ENCODE data around the gene TOB2. TPM values are rescaled to one million over a fixed set of nuclear protein-coding genes. Genes with fewer than 3 reads are reported as not detected.

TOB2 gene, protein sequence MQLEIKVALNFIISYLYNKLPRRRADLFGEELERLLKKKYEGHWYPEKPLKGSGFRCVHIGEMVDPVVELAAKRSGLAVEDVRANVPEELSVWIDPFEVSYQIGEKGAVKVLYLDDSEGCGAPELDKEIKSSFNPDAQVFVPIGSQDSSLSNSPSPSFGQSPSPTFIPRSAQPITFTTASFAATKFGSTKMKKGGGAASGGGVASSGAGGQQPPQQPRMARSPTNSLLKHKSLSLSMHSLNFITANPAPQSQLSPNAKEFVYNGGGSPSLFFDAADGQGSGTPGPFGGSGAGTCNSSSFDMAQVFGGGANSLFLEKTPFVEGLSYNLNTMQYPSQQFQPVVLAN
- 23.7 and 49.0 TPM in 2 replicates for total RNA-seq

GRCh38 chr22:41446639-41447434 lies at the start of gene TOB2:
Gene TOB2, minus strand, starts transcription at chr22:41446801. Its CDS starts 9,456 bp downstream, at chr22:41437345.

GRCh38 chr22:41468381-41469217 lies 22.0 kb upstream of the TOB2 start, which contains the start of the genes ACO2 and PHF5A:
Gene ACO2, plus strand, starts transcription at chr22:41469117. Its CDS starts 30 bp downstream, at chr22:41469147.
Gene PHF5A, minus strand, starts transcription at chr22:41468692. Its CDS starts 39 bp downstream, at chr22:41468653.

Other genes with a start within 250 kb of the TOB2 start
- 25.1 and 25.6 TPM in 2 replicates for gene L3MBTL2, start 241.5 kb downstream of the TOB2 start, total RNA-seq
- 0.73 and 5.0 TPM in 2 replicates for gene CHADL, start 205.9 kb downstream of the TOB2 start, total RNA-seq
- 62.0 and 67.6 TPM in 2 replicates for gene RANGAP1, start 160.6 kb downstream of the TOB2 start, total RNA-seq
- 39.6 and 86.8 TPM in 2 replicates for gene ZC3H7B, start 145.3 kb downstream of the TOB2 start, total RNA-seq
- gene TEF, start 64.9 kb downstream of the TOB2 start, total RNA-seq = 9.5 and 21.8 TPM in 2 replicates
- gene PHF5A, start 21.9 kb upstream of the TOB2 start, total RNA-seq = 54.7 and 68.1 TPM in 2 replicates
- gene ACO2, start 22.3 kb upstream of the TOB2 start, total RNA-seq = 68.7 and 93.6 TPM in 2 replicates
- gene POLR3H, start 97.7 kb upstream of the TOB2 start, total RNA-seq = 25.7 and 28.6 TPM in 2 replicates
- 20.5 and 30.9 TPM in 2 replicates for gene CSDC2, start 114.2 kb upstream of the TOB2 start, total RNA-seq
- gene PMM1, start 143.0 kb upstream of the TOB2 start, total RNA-seq = 34.4 and 45.1 TPM in 2 replicates
- 11.3 and 13.4 TPM in 2 replicates for gene DESI1, start 174.2 kb upstream of the TOB2 start, total RNA-seq
- 298 and 490 TPM in 2 replicates for gene XRCC6, start 174.5 kb upstream of the TOB2 start, total RNA-seq
- 71.9 and 83.4 TPM in 2 replicates for gene SNU13, start 242.1 kb upstream of the TOB2 start, total RNA-seq

Data from smooth muscle cell of trachea (primary cell).